GM12873 (cell line): ENCODE measurements around the gene ELOA.
A peak's percentile ranks its signal among the peaks of the same experiment; 100 is the strongest.

ENCODE experiments used
- TF ChIP-seq, protein P1 (sequence below): IDR thresholded peaks from 2 replicates; pipeline ENCODE4 v1.5.1; 2012; ENCODE audit warnings: low read depth, mild to moderate bottlenecking, moderate library complexity, low read length, control low read depth; ENCODE audit not compliant: insufficient read depth; ENCODE audit errors: missing control alignments

ELOA gene

GRCh38 chr1:23801876-23802275 is 58.6 kb downstream of the ELOA start:
- TF ChIP-seq, protein P1, sequence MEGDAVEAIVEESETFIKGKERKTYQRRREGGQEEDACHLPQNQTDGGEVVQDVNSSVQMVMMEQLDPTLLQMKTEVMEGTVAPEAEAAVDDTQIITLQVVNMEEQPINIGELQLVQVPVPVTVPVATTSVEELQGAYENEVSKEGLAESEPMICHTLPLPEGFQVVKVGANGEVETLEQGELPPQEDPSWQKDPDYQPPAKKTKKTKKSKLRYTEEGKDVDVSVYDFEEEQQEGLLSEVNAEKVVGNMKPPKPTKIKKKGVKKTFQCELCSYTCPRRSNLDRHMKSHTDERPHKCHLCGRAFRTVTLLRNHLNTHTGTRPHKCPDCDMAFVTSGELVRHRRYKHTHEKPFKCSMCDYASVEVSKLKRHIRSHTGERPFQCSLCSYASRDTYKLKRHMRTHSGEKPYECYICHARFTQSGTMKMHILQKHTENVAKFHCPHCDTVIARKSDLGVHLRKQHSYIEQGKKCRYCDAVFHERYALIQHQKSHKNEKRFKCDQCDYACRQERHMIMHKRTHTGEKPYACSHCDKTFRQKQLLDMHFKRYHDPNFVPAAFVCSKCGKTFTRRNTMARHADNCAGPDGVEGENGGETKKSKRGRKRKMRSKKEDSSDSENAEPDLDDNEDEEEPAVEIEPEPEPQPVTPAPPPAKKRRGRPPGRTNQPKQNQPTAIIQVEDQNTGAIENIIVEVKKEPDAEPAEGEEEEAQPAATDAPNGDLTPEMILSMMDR = no peak

DNA sequence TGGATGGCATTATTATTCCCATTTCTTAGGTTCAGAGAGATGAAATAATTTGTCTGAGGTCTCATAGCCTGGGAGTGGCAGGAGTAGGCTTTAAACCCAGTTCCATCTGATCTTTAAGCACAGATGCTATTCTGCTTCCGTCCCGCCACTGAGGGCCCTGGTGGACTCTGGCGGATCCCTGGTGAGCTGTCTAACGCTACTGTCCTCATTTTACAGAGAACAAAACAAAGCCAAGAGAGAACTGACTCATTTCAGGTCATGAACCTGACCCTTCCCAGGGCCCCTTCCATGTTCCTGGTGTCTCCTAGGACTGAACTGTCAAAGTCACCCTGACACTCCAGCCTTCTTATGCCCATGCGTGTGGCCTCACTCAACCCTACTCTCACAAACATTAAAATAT is 60.4 kb downstream of the ELOA start:
- TF ChIP-seq, protein P1 = no peak

DNA sequence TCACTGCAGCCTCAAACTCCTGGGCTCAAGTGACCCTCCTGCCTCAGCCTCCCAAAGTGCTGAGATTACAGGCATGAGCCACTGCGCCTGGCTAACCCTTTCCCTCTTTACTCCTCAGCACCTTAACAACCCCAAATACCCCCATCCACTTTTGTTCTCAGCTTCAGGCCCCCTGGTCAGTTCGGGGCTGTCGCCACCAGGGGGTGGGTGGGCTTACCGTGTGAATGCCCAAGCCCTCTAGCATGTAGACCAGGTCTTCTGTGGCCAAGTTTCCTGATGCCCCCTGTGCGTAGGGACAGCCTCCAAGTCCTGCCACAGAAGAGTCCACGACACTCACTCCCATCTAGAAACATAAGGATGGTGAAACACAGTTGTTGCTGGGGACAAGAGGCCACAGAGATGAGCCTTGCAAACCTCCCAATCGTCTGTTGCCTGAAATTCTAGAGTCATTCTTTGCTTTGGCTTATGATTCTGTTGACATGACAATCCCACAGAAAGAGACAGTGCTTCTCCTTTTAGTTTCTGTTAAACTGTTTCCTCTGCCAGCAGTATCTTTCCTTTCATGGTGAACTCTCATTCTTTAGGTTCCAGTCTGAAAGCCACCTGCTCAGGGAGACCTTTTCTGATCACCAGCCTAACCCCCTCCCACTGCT is 61.0 kb downstream of the ELOA start:
- TF ChIP-seq, protein P1 = peak; percentile 49

DNA sequence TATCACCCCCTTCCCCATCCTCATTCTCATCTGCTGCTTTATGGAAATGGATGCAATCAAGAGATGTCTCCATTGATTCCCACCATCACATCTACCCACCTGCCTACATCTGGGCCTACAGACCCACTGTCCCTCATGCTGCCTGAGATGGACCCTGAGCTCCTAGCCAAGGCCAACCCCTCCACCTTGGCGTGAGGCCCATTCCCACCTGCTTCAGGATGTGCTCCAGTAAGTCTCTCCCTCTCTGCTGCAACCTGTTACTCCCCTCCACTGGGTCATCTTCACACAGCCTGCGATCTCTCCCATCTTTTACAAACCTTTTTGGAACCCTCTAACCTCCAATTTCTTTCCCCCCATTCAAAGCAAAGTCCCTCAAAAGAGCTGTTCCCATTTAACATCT is 61.8 kb downstream of the ELOA start:
- TF ChIP-seq, protein P1 = no peak

- TF ChIP-seq, protein P1 = no peak
Observed at GRCh38 chr1:23806280-23806679, 63.0 kb downstream of the ELOA start.

DNA sequence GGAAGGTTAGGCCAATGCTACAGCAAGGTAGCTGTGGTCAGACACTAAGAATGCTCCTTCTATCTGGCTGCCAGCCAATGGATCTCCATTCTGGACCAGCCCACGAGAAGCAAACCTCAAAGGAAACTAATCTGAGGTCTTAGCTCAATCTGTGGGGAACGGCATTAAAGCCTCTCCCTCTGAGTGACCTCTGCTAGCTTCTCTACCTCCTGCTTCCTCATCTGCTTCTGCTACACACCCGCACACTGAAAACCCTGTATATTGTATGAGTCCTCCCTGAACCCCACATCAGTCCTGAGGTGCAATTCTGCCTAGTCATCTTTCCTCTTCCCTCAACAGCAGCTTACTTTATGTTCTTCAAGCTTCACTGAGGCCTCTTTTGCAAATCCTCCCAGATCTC is 64.2 kb downstream of the ELOA start:
- TF ChIP-seq, protein P1 = no peak

- TF ChIP-seq, protein P1 = peak; percentile 95
Observed at GRCh38 chr1:23809751-23810171, 66.5 kb downstream of the ELOA start.
